Endothelial cell of umbilical vein (primary cell): ENCODE measurements around the gene APBB1. TPM values are rescaled to one million over a fixed set of nuclear protein-coding genes. Genes with fewer than 3 reads are reported as not detected.

Experiments
- BruUV-seq: library from RNA; stranded (reverse); fragments of 400-500 nt; replicated peaks from 2 replicates; lab custom pipeline; 2021; lab: Mats Ljungman, UMichigan
- CTCF ChIA-PET: fragments of 300-600, 350-600 bp; sonication (Branson Sonifier 250); formaldehyde crosslinking; loops from one replicate; lab custom pipeline; 2021; ENCODE audit warnings: antibody characterized with exemption, inconsistent platforms; lab: Charles Lee
- POLR2A ChIA-PET: fragments of 300-600, 350-600 bp; sonication (Branson Sonifier 250); formaldehyde crosslinking; loops from one replicate; lab custom pipeline; 2021; ENCODE audit warnings: antibody characterized with exemption, inconsistent platforms; lab: Charles Lee
- DNase-seq: peaks from one replicate; pipeline ENCODE4 v3.0.0-alpha.2; 2011; ENCODE audit warnings: low read depth, low spot score
- FAIRE-seq: peaks from 2 replicates; lab custom pipeline; 2011; peaks lifted over from hg19 to GRCh38; lab: Jason Lieb, UNC
- H2AFZ ChIP-seq: 2 replicates; pipeline ENCODE4 v1.6.0; 2012; ENCODE audit warnings: low read depth, low read length, control low read depth, inconsistent platforms
- H3K27ac ChIP-seq: 2 replicates; pipeline ENCODE4 v1.5.1; 2011; ENCODE audit warnings: low read depth, mild to moderate bottlenecking, control low read depth, low read length, moderate library complexity; ENCODE audit not compliant: insufficient read depth
- H3K27me3 ChIP-seq, 2 experiments: 2 replicates each; pipeline versions ENCODE4 v1.6.0 to v1.6.1; 2011; ENCODE audit warnings: low read length in 2 of 2, mixed read lengths in 1 of 2; ENCODE audit not compliant: control insufficient read depth in 2 of 2, insufficient read depth in 2 of 2
- H3K36me3 ChIP-seq, 2 experiments: 2 replicates in 1 of 2; 3 replicates in 1 of 2; pipeline ENCODE4 v1.5.1; 2011; ENCODE audit warnings: low read length in 2 of 2, mild to moderate bottlenecking in 1 of 2, moderate library complexity in 1 of 2; ENCODE audit not compliant: control insufficient read depth in 2 of 2, insufficient read depth in 2 of 2; ENCODE audit errors: extremely low read depth in 1 of 2
- H3K4me1 ChIP-seq: 3 replicates; pipeline ENCODE4 v1.5.1; 2011; ENCODE audit warnings: mild to moderate bottlenecking, low read length; ENCODE audit not compliant: control insufficient read depth, insufficient read depth; ENCODE audit errors: extremely low read depth
- H3K4me2 ChIP-seq: 2 replicates; pipeline ENCODE4 v1.6.1; 2011; ENCODE audit warnings: low read length, control low read depth, mixed read lengths; ENCODE audit not compliant: insufficient read depth
- H3K4me3 ChIP-seq, 3 experiments: fragments of 200-600 bp in 1 of 3; sonication (generic), shearing (Covaris generic) in 1 of 3; replicated peaks in 1 of 3; 2 replicates each; pipeline ENCODE4 v1.5.1; 2011 to 2016; ENCODE audit warnings: control low read depth in 3 of 3, low read length in 3 of 3, mild to moderate bottlenecking in 2 of 3, inconsistent platforms in 1 of 3, low read depth in 1 of 3, moderate library complexity in 1 of 3; ENCODE audit not compliant: insufficient read depth in 1 of 3
- H3K79me2 ChIP-seq: 2 replicates; pipeline ENCODE4 v1.6.0; 2012; ENCODE audit warnings: low read length, inconsistent platforms; ENCODE audit not compliant: control insufficient read depth, insufficient read depth
- H3K9ac ChIP-seq: replicated peaks from 2 replicates; pipeline ENCODE3; 2011; ENCODE audit warnings: low read length, control low read depth; ENCODE audit not compliant: insufficient read depth; ENCODE audit errors: extremely low read depth
- H3K9me1 ChIP-seq: replicated peaks from 3 replicates; pipeline ENCODE4 v1.6.0; 2011; ENCODE audit warnings: mild to moderate bottlenecking, low read length; ENCODE audit not compliant: control insufficient read depth, insufficient read depth; ENCODE audit errors: extremely low read depth
- H3K9me3 ChIP-seq: replicated peaks from 2 replicates; pipeline ENCODE4 v1.5.1; 2012; ENCODE audit warnings: low read length, inconsistent platforms; ENCODE audit not compliant: control insufficient read depth, insufficient read depth
- H4K20me1 ChIP-seq: replicated peaks from 2 replicates; pipeline ENCODE3; 2011; ENCODE audit warnings: mild to moderate bottlenecking, low read length; ENCODE audit not compliant: control insufficient read depth, insufficient read depth; ENCODE audit errors: extremely low read depth
- EZH2 ChIP-seq: IDR thresholded peaks from 2 replicates; pipeline ENCODE4 v1.6.1; 2012; ENCODE audit warnings: borderline replicate concordance, low read depth, mild to moderate bottlenecking, moderate library complexity, low read length, inconsistent platforms; ENCODE audit not compliant: severe bottlenecking
- FOS ChIP-seq: IDR thresholded peaks from 2 replicates; pipeline ENCODE4 v1.6.1; 2011; ENCODE audit warnings: mild to moderate bottlenecking, low read length, moderate library complexity, borderline replicate concordance; ENCODE audit not compliant: insufficient read depth
- JUN ChIP-seq: IDR thresholded peaks from 2 replicates; pipeline ENCODE4 v1.6.1; 2011; ENCODE audit warnings: borderline replicate concordance, low read depth; ENCODE audit not compliant: insufficient read length, insufficient read depth
- POLR2A ChIP-seq: IDR thresholded peaks from 2 replicates; pipeline ENCODE4 v1.6.1; 2012; ENCODE audit warnings: low read depth, mild to moderate bottlenecking, control low read depth, low read length
- POLR2AphosphoS5 ChIP-seq: IDR thresholded peaks from 2 replicates; pipeline ENCODE4 v1.6.1; 2012; ENCODE audit warnings: low read depth, mild to moderate bottlenecking, control low read depth, low read length, moderate library complexity; ENCODE audit not compliant: insufficient read depth
- dilution Hi-C: fragments of 300-500 bp; cut with MboI; formaldehyde crosslinking; loops from one replicate; pipeline ENCODE4 v1.15.0; 2019; ENCODE audit warnings: low sequenced_read_pairs; ENCODE audit not compliant: extremely low pct_ligation_motif_present
- intact Hi-C: fragments of 100-400 bp; cut with micrococcal nuclease; formaldehyde crosslinking; loops from one replicate; pipeline ENCODE4 v1.10.0; 2022
- polyA plus RNA-seq, 4 experiments: library from polyadenylated mRNA; depleted of rRNA in 3 of 4; stranded (reverse) in 3 of 4; unstranded in 1 of 4; fragments of >200 nt; gene quantifications; 2 replicates each; pipeline versions ENCODE4 v1.2.1 to v1.2.3, GENCODE V29; 2011 to 2012; ENCODE audit warnings: missing spikeins in 1 of 4
- total RNA-seq: library from RNA; stranded (reverse); gene quantifications from 2 replicates; pipeline ENCODE4 v1.2.3, GENCODE V29; 2021
- TF ChIP-seq, protein P1 (sequence below), 2 donors: IDR thresholded peaks; 1 replicate in 1 of 2; 2 replicates in 1 of 2; pipeline ENCODE4 v1.5.1; 2011; ENCODE audit warnings: low read length in 2 of 2, mild to moderate bottlenecking in 2 of 2, moderate library complexity in 2 of 2, control low read depth in 1 of 2, inconsistent platforms in 1 of 2, low read depth in 1 of 2; ENCODE audit not compliant: insufficient read depth in 1 of 2; ENCODE audit errors: extremely low read depth in 1 of 2

Gene APBB1
- total and polyA plus RNA-seq, 2 donors (not counting 3 experiments of a cell fraction or from before 2014, with no cell fraction given): 48.0 to 63.5 TPM

- BruUV-seq: no TSS peak
- dilution Hi-C loops: no loop called here
- ChIA-PET POLR2A (no interaction called here), CTCF (interaction anchor here (0.5 to 5.2 kb wide), 91 partner anchors 9 to 1739 kb away, joined by 3 to 167 read pairs (median 5); partner anchors contain the start of genes APBB1, CAVIN3, CNGA4 and FHIP1B)
- no peaks in the 10 kb centered on the region for H3K36me3 ChIP-seq
- FAIRE-seq: peak; percentile 92
- intact Hi-C loops: loop anchor here (1.0 kb wide), 3 partner anchors 65 to 340 kb away; no protein-coding TSS in a partner anchor
- no peaks in the 10 kb centered on the region for H4K20me1 ChIP-seq
- no peaks in the 10 kb centered on the region for H3K4me1 ChIP-seq
- H3K9ac ChIP-seq: no peak overlapping the region
- DNase-seq: peak; percentile 72
- H2AFZ ChIP-seq: no peak overlapping the region
- no peak overlapping the region for H3K4me2 ChIP-seq
- no peak overlapping the region for H3K27ac ChIP-seq
- TF ChIP-seq JUN (no peak), EZH2 (no peak), FOS (no peak), POLR2A (no peak), POLR2AphosphoS5 (no peak)
- TF ChIP-seq, protein P1, sequence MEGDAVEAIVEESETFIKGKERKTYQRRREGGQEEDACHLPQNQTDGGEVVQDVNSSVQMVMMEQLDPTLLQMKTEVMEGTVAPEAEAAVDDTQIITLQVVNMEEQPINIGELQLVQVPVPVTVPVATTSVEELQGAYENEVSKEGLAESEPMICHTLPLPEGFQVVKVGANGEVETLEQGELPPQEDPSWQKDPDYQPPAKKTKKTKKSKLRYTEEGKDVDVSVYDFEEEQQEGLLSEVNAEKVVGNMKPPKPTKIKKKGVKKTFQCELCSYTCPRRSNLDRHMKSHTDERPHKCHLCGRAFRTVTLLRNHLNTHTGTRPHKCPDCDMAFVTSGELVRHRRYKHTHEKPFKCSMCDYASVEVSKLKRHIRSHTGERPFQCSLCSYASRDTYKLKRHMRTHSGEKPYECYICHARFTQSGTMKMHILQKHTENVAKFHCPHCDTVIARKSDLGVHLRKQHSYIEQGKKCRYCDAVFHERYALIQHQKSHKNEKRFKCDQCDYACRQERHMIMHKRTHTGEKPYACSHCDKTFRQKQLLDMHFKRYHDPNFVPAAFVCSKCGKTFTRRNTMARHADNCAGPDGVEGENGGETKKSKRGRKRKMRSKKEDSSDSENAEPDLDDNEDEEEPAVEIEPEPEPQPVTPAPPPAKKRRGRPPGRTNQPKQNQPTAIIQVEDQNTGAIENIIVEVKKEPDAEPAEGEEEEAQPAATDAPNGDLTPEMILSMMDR (IDR thresholded peaks at IDR 0.05; ENCODE audit: extremely low read depth in 1 of 2, insufficient read depth in 1 of 2, low read depth in 1 of 2, low read length in 2 of 2): peak; percentile 88 to 97
- no peaks in the 10 kb centered on the region for H3K79me2 ChIP-seq
- H3K27me3 ChIP-seq: no peaks in the 10 kb centered on the region
- H3K9me1 ChIP-seq: no peaks in the 10 kb centered on the region
- H3K4me3 ChIP-seq: no peak overlapping the region
- no peaks in the 10 kb centered on the region for H3K9me3 ChIP-seq
Observed at GRCh38 chr11:6362873-6363678, 55.8 kb downstream of the APBB1 start.
